ENCODE results near the gene PMM2. TPM values are rescaled to one million over a fixed set of nuclear protein-coding genes. Genes with fewer than 3 reads are reported as not detected.

The PMM2 gene
- total RNA-seq, 1 donor: 53.5 TPM

GRCh38 chr16:8862309-8863130 lies 64.9 kb downstream of the PMM2 start:
- DNase-seq (ENCODE audit: low read depth): no peak
- TF ChIP-seq CTCF (IDR thresholded peaks at IDR 0.05; ENCODE audit: insufficient read depth, low read depth, low read length): no peak
- H3K4me3 ChIP-seq (ENCODE audit: low read depth, low read length): no peak overlapping the region

GRCh38 chr16:8863594-8864424 lies 66.2 kb downstream of the PMM2 start:
- no peak for DNase-seq (ENCODE audit: low read depth)
- TF ChIP-seq CTCF (IDR thresholded peaks at IDR 0.05; ENCODE audit: insufficient read depth, low read depth, low read length): no peak
- no peak overlapping the region for H3K4me3 ChIP-seq (ENCODE audit: low read depth, low read length)

- no peak for DNase-seq (ENCODE audit: low read depth)
- H3K4me3 ChIP-seq (ENCODE audit: low read depth, low read length): no peak overlapping the region
- TF ChIP-seq CTCF (IDR thresholded peaks at IDR 0.05; ENCODE audit: insufficient read depth, low read depth, low read length): no peak
Measured at GRCh38 chr16:8864480-8865110, 67.0 kb downstream of the PMM2 start.

GRCh38 chr16:8865145-8865882 lies 67.7 kb downstream of the PMM2 start:
- no peak overlapping the region for H3K4me3 ChIP-seq (ENCODE audit: low read depth, low read length)
- no peak for TF ChIP-seq CTCF (IDR thresholded peaks at IDR 0.05; ENCODE audit: insufficient read depth, low read depth, low read length)
- no peak for DNase-seq (ENCODE audit: low read depth)

- DNase-seq (ENCODE audit: low read depth): peak; percentile 49
- peak overlapping the region; percentile 89 for H3K4me3 ChIP-seq (ENCODE audit: low read depth, low read length)
- no peak for TF ChIP-seq CTCF (IDR thresholded peaks at IDR 0.05; ENCODE audit: insufficient read depth, low read depth, low read length)
Measured at GRCh38 chr16:8866118-8866883, 68.7 kb downstream of the PMM2 start.

GRCh38 chr16:8866884-8867215 lies 69.2 kb downstream of the PMM2 start:
- peak overlapping the region; percentile 89 for H3K4me3 ChIP-seq (ENCODE audit: low read depth, low read length)
- DNase-seq (ENCODE audit: low read depth): no peak
- no peak for TF ChIP-seq CTCF (IDR thresholded peaks at IDR 0.05; ENCODE audit: insufficient read depth, low read depth, low read length)

All from fibroblast of villous mesenchyme (primary cell).